HG03097 (cell line): ENCODE measurements around the gene EBLN2.

Source experiments
- ATAC-seq: cut with Tn5 transposase; IDR thresholded peaks from one replicate; pipeline ENCODE4 v1.9.1; 2021; ENCODE audit not compliant: unreplicated experiment, low FRiP score

EBLN2 gene

GRCh38 chr3:73061416-73061815, at the start of gene EBLN2:
Gene EBLN2 (plus strand): TSS chr3:73061659. CDS start chr3:73062082, 423 bp downstream.
- no peak for ATAC-seq

- ATAC-seq: no peak
Observed at GRCh38 chr3:73018298-73018697, 43.2 kb upstream of the EBLN2 start.

GRCh38 chr3:73018790-73019441, 42.5 kb upstream of the EBLN2 start:
- ATAC-seq: no peak

- ATAC-seq: no peak
Observed at GRCh38 chr3:73021301-73021835, 40.1 kb upstream of the EBLN2 start.

- ATAC-seq: no peak
Observed at GRCh38 chr3:73024836-73025235, 36.6 kb upstream of the EBLN2 start.

GRCh38 chr3:73026111-73026759, 35.2 kb upstream of the EBLN2 start:
- ATAC-seq: no peak

- no peak for ATAC-seq
Observed at GRCh38 chr3:73026760-73027113, 34.7 kb upstream of the EBLN2 start.

- no peak for ATAC-seq
Observed at GRCh38 chr3:73028803-73029202, 32.7 kb upstream of the EBLN2 start.

GRCh38 chr3:73029321-73029796, 32.1 kb upstream of the EBLN2 start:
- no peak for ATAC-seq

- ATAC-seq: no peak
Observed at GRCh38 chr3:73030073-73030597, 31.3 kb upstream of the EBLN2 start.

GRCh38 chr3:73031573-73032103, 29.8 kb upstream of the EBLN2 start:
- no peak for ATAC-seq

GRCh38 chr3:73036694-73037591, 24.5 kb upstream of the EBLN2 start:
- ATAC-seq: no peak

- ATAC-seq: no peak
Observed at GRCh38 chr3:73041537-73041936, 19.9 kb upstream of the EBLN2 start.

GRCh38 chr3:73043414-73043813, 18.0 kb upstream of the EBLN2 start:
- ATAC-seq: no peak

GRCh38 chr3:73045391-73045790, 16.1 kb upstream of the EBLN2 start:
- no peak for ATAC-seq

- no peak for ATAC-seq
Observed at GRCh38 chr3:73046195-73046594, 15.3 kb upstream of the EBLN2 start.

- ATAC-seq: no peak
Observed at GRCh38 chr3:73049319-73049718, 12.1 kb upstream of the EBLN2 start.

GRCh38 chr3:73052857-73053256, 8.6 kb upstream of the EBLN2 start:
- ATAC-seq: no peak

GRCh38 chr3:73055583-73055982, 5.9 kb upstream of the EBLN2 start:
- ATAC-seq: no peak

- no peak for ATAC-seq
Observed at GRCh38 chr3:73056014-73056844, 5.2 kb upstream of the EBLN2 start.
